C4-2B (cell line): ENCODE results near the gene BANF1.

ENCODE experiments used
- CTCF ChIP-seq: fragments of 450-650 bp; conservative IDR thresholded peaks from 2 replicates; pipeline ENCODE4 v1.5.1; 2017; ENCODE audit warnings: mild to moderate bottlenecking
- ZFX ChIP-seq: fragments of 450-650 bp; IDR thresholded peaks from 2 replicates; pipeline ENCODE4 v1.6.1; 2017

DNA sequence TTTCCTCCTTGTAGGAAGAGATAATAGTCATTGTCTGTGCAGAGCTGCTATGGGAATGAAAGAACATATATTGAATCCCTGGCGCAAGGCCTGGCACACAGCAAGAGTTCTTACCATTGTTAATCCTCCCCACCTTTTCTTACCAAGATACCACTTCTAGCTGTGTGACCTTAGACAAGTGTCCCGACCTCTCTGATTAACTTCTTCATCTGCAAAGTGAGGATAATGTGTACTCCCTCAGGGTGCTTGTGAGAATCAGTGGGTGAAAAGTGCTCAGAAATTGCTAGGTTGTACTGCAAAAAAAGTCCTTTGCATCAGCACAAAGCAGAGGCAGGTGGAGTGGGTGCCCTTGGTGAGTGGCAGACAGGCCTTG lies 5.8 kb downstream of the BANF1 start:
- no peak for TF ChIP-seq CTCF
- TF ChIP-seq ZFX, result no peak
